Stomach smooth muscle (tissue), 2 donors: Measurements from ENCODE around the gene CCL13.

Experiments used
- H3K27ac ChIP-seq: one replicate; pipeline ENCODE4 v1.7.0; 2013; ENCODE audit warnings: mild to moderate bottlenecking, low read length, inconsistent platforms
- H3K27me3 ChIP-seq, 2 donors: one replicate each; pipeline ENCODE4 v1.7.0; 2013; ENCODE audit warnings: low read length in 2 of 2; ENCODE audit not compliant: insufficient read depth in 2 of 2, control insufficient read depth in 1 of 2
- H3K36me3 ChIP-seq, 2 donors: one replicate each; pipeline ENCODE4 v1.7.0; 2013; ENCODE audit warnings: low read length in 2 of 2; ENCODE audit not compliant: control insufficient read depth in 2 of 2, insufficient read depth in 2 of 2
- H3K4me1 ChIP-seq: one replicate; pipeline ENCODE4 v1.7.0; 2013; ENCODE audit warnings: low read length; ENCODE audit not compliant: control insufficient read depth, insufficient read depth
- H3K4me3 ChIP-seq, 2 donors: one replicate each; pipeline ENCODE4 v1.7.0; 2013; ENCODE audit warnings: low read length in 2 of 2
- H3K9ac ChIP-seq, 2 donors: one replicate each; pipeline ENCODE4 v1.7.0; 2013; ENCODE audit warnings: low read length in 2 of 2, mild to moderate bottlenecking in 1 of 2
- H3K9me3 ChIP-seq, 2 donors: one replicate each; pipeline ENCODE4 v1.7.0; 2013; ENCODE audit warnings: low read length in 2 of 2; ENCODE audit not compliant: control insufficient read depth in 2 of 2
- donor health status: healthy.
- donor health status: Pancreatic carcinoma.

CCL13 gene

GRCh38 chr17:34370376-34370996 is 14.2 kb downstream of the CCL13 start:
- Histone ChIP-seq H3K27me3 (peaks cover 2 to 11% of the 10 kb centered on the region in 2 donors), H3K4me1 (peaks cover 4% of the 10 kb centered on the region), H3K4me3 (no peak overlapping the region), H3K36me3 (no peaks in the 10 kb centered on the region), H3K27ac (no peak overlapping the region), H3K9ac (no peak overlapping the region), H3K9me3 (no peaks in the 10 kb centered on the region)

DNA sequence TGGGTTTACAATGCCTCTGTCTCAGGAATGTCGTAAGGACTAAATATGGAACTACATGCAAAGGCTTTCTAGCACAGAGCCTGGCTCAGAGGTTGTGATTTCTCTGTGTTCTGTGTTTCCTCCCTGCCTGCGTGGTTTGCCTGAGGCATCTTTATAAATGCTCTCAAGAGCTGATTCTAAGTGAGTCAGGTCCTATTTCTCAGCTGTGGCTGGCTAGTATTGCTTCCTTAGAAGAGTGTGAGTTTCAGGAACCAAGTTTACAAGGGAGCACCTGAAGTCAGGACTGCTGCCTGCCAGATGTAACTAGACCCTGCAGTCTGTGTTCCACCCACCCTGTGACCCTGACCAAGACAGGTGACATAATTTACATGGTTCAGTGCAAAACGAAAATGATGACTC is 14.7 kb downstream of the CCL13 start:
- H3K27me3 ChIP-seq: peaks cover 2 to 11% of the 10 kb centered on the region in 2 donors
- no peak overlapping the region for H3K9ac ChIP-seq
- no peak overlapping the region for H3K4me3 ChIP-seq
- no peak overlapping the region for H3K27ac ChIP-seq
- no peaks in the 10 kb centered on the region for H3K36me3 ChIP-seq
- H3K4me1 ChIP-seq: peaks cover 4% of the 10 kb centered on the region
- no peaks in the 10 kb centered on the region for H3K9me3 ChIP-seq

DNA sequence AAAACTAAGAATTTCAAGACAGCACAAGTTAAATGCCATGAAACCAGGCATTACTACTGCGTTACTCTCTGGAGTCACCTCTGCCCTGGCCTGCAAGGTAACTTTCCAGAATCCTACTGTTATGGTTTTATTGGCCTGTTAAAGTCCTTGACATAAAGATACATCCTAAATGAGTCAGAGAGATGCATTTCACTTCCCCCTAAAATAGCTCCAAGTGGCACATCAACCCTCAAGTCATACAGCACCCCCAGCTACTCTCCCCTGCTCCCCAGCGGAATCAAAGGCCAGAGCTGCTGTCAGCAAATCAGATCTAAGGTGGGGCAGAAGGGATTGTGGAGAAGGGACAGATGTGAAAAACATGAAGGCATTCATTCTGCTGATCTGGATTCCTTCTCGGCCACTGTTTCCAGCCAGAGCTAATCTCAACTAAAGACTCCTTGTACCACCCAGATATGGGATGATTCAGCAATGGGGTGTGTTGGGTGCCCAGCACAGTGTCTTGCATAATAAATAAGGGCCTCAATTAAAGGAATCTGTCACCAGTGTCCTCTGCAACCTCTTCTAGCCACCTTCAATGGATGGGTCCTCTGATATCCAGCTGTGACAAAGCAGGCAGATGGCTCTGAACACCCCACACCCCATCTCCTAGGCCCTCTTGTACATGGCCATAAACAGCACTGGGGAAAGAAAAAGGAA is 15.3 kb downstream of the CCL13 start:
- H3K36me3 ChIP-seq: no peaks in the 10 kb centered on the region
- no peak overlapping the region for H3K27ac ChIP-seq
- H3K4me3 ChIP-seq: no peak overlapping the region
- H3K27me3 ChIP-seq: peaks cover 1 to 11% of the 10 kb centered on the region in 2 donors
- peaks cover 4% of the 10 kb centered on the region for H3K4me1 ChIP-seq
- H3K9me3 ChIP-seq: no peaks in the 10 kb centered on the region
- H3K9ac ChIP-seq: no peak overlapping the region

DNA sequence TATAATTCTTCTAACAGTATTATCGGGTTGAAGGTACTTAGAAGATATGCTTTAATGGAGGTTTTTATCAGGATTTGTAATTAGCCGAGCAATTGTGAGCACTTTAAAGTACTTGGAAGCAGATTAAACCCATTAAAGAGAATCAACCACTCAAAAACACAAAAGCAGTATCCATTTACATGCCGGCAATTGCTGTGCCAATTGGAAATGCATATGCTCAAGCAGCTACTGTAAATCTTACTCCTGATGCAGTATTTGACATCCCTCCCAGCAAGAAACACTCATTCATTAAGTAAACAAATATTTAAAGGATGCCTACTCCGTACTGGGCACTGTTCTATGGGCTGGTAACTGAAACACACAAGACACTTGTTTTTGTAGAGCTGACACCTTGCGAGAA is 18.2 kb downstream of the CCL13 start:
- no peaks in the 10 kb centered on the region for H3K4me1 ChIP-seq
- no peak overlapping the region for H3K9ac ChIP-seq
- H3K4me3 ChIP-seq: no peak overlapping the region
- no peaks in the 10 kb centered on the region for H3K36me3 ChIP-seq
- H3K27me3 ChIP-seq: peaks cover 2% of the 10 kb centered on the region in 2 donors
- no peaks in the 10 kb centered on the region for H3K9me3 ChIP-seq
- H3K27ac ChIP-seq: no peak overlapping the region

DNA sequence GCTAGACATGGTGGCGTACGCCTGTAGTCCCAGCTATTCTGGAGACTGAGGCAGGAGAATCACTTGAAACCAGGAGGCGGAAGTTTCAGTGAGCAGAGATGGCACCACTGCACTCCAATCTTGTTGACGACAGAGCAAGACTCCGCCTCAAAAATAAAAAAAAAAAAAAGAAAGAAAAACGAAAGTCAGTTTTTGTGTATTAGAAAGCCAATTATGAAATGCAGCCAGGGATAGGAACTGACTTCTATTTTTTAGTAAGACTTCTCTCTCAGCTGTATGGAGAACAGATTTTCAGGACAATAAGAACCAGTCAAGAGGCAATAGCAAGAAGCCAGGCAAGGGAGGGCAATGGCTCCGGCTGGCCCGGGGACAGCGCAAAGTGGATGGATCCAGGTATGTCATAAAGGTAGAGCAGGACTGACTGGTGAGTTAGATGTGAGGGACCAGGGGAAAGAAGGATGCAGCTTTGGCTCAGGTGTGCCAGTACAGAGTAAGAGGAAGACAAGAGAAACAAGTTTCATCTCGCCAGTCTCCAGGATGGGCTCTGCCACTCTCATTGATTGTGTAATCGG is 19.2 kb downstream of the CCL13 start:
- no peaks in the 10 kb centered on the region for H3K9me3 ChIP-seq
- H3K4me1 ChIP-seq: no peaks in the 10 kb centered on the region
- no peak overlapping the region for H3K4me3 ChIP-seq
- H3K27me3 ChIP-seq: peaks cover 4% of the 10 kb centered on the region in 2 donors
- no peak overlapping the region for H3K9ac ChIP-seq
- H3K27ac ChIP-seq: no peak overlapping the region
- H3K36me3 ChIP-seq: no peaks in the 10 kb centered on the region

DNA sequence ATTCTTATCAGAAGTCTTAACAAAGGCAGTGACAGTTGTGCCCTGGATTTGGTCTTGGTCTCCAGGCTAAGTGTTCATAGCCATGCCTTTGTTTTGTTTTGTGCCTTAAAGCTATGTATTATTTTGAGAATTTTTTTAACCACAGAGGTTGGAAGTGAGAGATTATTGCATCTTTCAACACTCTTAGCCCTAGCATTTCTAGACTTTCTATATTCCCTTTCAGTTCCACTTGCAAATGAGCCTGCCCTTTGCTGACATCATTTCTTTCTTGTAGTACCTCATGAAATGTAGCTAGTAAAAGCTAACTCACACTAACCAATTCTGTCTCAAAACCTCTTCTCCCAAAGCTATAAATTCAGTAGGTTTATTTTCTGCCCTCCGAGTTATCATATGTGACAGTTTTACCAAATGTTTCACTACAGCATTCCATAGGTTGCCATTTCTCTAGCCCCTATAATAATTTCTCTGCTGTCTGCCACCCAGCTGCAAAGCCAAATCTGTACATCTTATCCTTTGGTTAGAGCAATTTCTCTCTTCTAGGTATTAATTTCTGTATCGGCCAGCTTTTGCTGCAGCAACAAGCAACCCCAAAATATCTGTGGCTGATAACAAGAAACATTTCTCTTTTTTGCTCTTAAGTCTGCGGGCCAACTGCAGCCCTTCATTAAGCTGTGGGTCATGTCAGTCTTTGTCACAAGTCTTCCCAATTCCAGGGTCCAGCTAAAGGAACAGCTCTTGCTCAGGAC is 21.0 kb downstream of the CCL13 start:
- peaks cover 4% of the 10 kb centered on the region in 2 donors for H3K27me3 ChIP-seq
- no peak overlapping the region for H3K27ac ChIP-seq
- no peak overlapping the region for H3K9ac ChIP-seq
- H3K36me3 ChIP-seq: no peaks in the 10 kb centered on the region
- H3K4me3 ChIP-seq: no peak overlapping the region
- no peaks in the 10 kb centered on the region for H3K9me3 ChIP-seq
- H3K4me1 ChIP-seq: no peaks in the 10 kb centered on the region

DNA sequence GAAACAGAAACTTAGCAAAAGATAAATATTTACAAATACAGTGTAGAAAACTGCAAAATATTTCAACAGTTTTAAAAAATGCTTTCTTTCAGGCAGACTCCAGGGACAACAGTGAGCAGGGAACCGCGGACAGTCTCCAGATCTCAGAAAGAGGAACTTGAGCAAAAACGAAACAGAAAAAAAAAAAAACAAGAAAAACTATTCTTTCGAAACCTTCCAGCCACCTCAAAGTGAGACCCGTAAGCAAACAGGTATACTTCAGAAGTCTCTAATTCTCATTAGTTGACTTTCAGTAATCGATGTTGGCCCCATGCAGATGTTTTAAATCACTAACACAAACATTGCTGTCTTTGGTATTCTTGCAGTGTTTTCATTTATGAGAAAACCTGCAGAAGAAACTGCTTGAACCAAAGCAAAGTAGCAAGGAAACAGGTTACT is 22.4 kb downstream of the CCL13 start:
- no peaks in the 10 kb centered on the region for H3K9me3 ChIP-seq
- H3K27me3 ChIP-seq: peaks cover 4% of the 10 kb centered on the region in 2 donors
- H3K4me3 ChIP-seq: no peak overlapping the region
- H3K9ac ChIP-seq: no peak overlapping the region
- no peaks in the 10 kb centered on the region for H3K36me3 ChIP-seq
- no peaks in the 10 kb centered on the region for H3K4me1 ChIP-seq
- no peak overlapping the region for H3K27ac ChIP-seq

DNA sequence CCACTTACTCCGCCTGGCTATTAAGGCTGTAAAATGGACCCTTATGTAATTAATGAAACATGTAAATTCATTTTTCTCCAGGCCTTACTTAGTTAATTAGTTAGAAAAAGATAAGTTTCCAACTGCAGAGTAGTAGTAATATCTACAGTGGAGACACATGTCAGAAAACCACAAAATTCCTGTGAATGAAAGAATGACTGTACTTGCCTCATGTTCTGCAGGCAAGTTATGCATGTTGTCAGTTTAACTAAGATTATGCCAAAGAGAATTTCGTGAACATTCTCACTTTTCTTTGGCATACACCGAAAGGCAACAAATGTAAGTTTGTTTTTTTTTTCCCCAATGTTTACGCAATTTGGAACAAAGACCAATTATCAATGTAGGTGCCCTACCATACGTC is 23.6 kb downstream of the CCL13 start:
- Histone ChIP-seq H3K4me3 (no peak overlapping the region), H3K36me3 (no peaks in the 10 kb centered on the region), H3K9me3 (no peaks in the 10 kb centered on the region), H3K4me1 (no peaks in the 10 kb centered on the region), H3K9ac (no peak overlapping the region), H3K27me3 (peaks cover 4% of the 10 kb centered on the region in 2 donors), H3K27ac (no peak overlapping the region)

DNA sequence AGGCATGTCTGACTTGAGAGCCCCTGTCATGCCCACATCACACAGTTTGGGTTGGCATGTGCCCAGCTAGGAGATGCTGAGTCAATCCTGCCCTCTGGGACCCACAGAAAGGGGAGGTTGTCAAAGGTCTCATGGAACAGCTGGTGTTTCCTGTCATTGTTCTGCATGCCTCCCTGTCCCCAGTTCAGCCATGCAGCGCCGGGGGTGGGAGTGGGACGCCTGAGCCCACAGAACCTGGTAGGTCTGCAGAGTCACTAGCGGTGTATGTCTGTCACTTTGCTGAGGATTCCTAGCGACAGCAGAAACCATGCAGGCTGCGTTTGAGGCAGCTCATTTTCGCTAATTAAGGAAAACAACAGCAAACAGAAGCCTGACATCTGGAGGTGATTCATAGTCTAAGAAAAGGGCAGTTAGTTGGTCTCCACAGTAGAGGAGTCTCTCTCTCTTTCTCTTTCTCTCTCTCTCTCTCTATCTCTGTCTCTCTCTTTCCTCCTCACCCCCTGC is 26.4 kb downstream of the CCL13 start:
- peaks cover 4 to 6% of the 10 kb centered on the region in 2 donors for H3K27me3 ChIP-seq
- H3K4me1 ChIP-seq: peaks cover 3% of the 10 kb centered on the region

GRCh38 chr17:34383216-34383615 is 26.9 kb downstream of the CCL13 start:
- H3K9ac ChIP-seq: no peak overlapping the region
- no peak overlapping the region for H3K4me3 ChIP-seq
- peaks cover 3% of the 10 kb centered on the region for H3K4me1 ChIP-seq
- no peak overlapping the region for H3K27ac ChIP-seq
- H3K9me3 ChIP-seq: no peaks in the 10 kb centered on the region
- H3K27me3 ChIP-seq: peaks cover 4 to 6% of the 10 kb centered on the region in 2 donors
- no peaks in the 10 kb centered on the region for H3K36me3 ChIP-seq

More for the DNA sequence above, 26.4 kb downstream of the CCL13 start:
- Histone ChIP-seq H3K27ac (no peak overlapping the region), H3K4me3 (no peak overlapping the region), H3K9me3 (no peaks in the 10 kb centered on the region), H3K36me3 (no peaks in the 10 kb centered on the region), H3K9ac (no peak overlapping the region)
